Right atrium auricular region (tissue), 2 donors: ENCODE results near the gene SAGE1. TPM values are rescaled to one million over a fixed set of nuclear protein-coding genes. Genes with fewer than 3 reads are reported as not detected.

Source experiments
- DNase-seq: peaks from one replicate; pipeline ENCODE4 v3.0.0-alpha.2; 2019; ENCODE audit warnings: low spot score
- H3K27ac ChIP-seq, 2 donors: fragments of 200-600 bp; sonication (generic); 1 replicate in 1 of 2; 2 replicates in 1 of 2; pipeline ENCODE4 v1.5.1; 2016 to 2019
- H3K27me3 ChIP-seq, 2 donors: fragments of 200-600 bp; sonication (generic); one replicate each; pipeline versions ENCODE4 v1.5.1 to v1.6.0; 2017 to 2019
- H3K36me3 ChIP-seq: fragments of 200-600 bp; sonication (generic); one replicate; pipeline ENCODE4 v1.5.1; 2016
- H3K4me1 ChIP-seq, 2 donors: fragments of 200-600 bp; sonication (generic); one replicate each; pipeline versions ENCODE4 v1.5.1 to v1.6.0; 2017 to 2019
- H3K4me3 ChIP-seq, 2 donors: fragments of 200-600 bp; sonication (generic); 1 replicate in 1 of 2; 2 replicates in 1 of 2; pipeline ENCODE4 v1.5.1; 2017 to 2019; ENCODE audit warnings: mild to moderate bottlenecking in 1 of 2, moderate library complexity in 1 of 2
- H3K9me3 ChIP-seq, 2 donors: fragments of 200-600 bp; sonication (generic); one replicate each; pipeline ENCODE4 v1.5.1; 2019
- CTCF ChIP-seq, 2 donors: fragments of 200-600 bp; sonication (generic); IDR thresholded peaks; one replicate each; pipeline ENCODE4 v1.5.1; 2019; ENCODE audit warnings: antibody characterized with exemption in 2 of 2
- total RNA-seq, 2 donors: library from RNA; depleted of rRNA; stranded (reverse); fragments of >200 nt; gene quantifications; one replicate each; pipeline ENCODE4 v1.1.0, GENCODE V29; 2016

Gene SAGE1
- total RNA-seq, 2 donors from 2014 or later: not detected

- DNase-seq: no peak
- Histone ChIP-seq H3K36me3 (no peaks in the 10 kb centered on the region), H3K4me3 (no peak overlapping the region), H3K27ac (no peak overlapping the region), H3K27me3 (no peaks in the 10 kb centered on the region), H3K4me1 (no peaks in the 10 kb centered on the region), H3K9me3 (no peaks in the 10 kb centered on the region)
- no peak for TF ChIP-seq CTCF (IDR thresholded peaks at IDR 0.05)
Observed at GRCh38 chrX:135944486-135944885, 51.0 kb downstream of the SAGE1 start.

- Histone ChIP-seq H3K36me3 (no peaks in the 10 kb centered on the region), H3K27ac (no peak overlapping the region), H3K4me3 (no peak overlapping the region), H3K27me3 (no peaks in the 10 kb centered on the region), H3K4me1 (no peaks in the 10 kb centered on the region), H3K9me3 (no peaks in the 10 kb centered on the region)
- DNase-seq: no peak
- TF ChIP-seq CTCF (IDR thresholded peaks at IDR 0.05): no peak
Observed at GRCh38 chrX:135951291-135951690, 57.8 kb downstream of the SAGE1 start.

Other genes with a start within 250 kb of the SAGE1 start
- gene CT45A1, start 180.1 kb upstream of the SAGE1 start, total RNA-seq: not detected
- gene CT45A3, start 125.5 kb upstream of the SAGE1 start, total RNA-seq: not detected
- gene CT45A5, start 108.2 kb upstream of the SAGE1 start, total RNA-seq: not detected
- gene CT45A6, start 90.9 kb upstream of the SAGE1 start, total RNA-seq: not detected
- not detected for gene CT45A2, start 73.7 kb upstream of the SAGE1 start, total RNA-seq
- gene CT45A7, start 56.4 kb upstream of the SAGE1 start, total RNA-seq: not detected
- not detected for gene CT45A8, start 39.2 kb upstream of the SAGE1 start, total RNA-seq
- gene CT45A9, start 21.9 kb upstream of the SAGE1 start, total RNA-seq: not detected
- not detected for gene CT45A10, start 272 bp upstream of the SAGE1 start, total RNA-seq
- 10 to 100 TPM; 24.0 to 27.6 TPM for gene MMGT1, start 80.3 kb downstream of the SAGE1 start, total RNA-seq
- gene SLC9A6, start 91.7 kb downstream of the SAGE1 start, total RNA-seq: 10 to 100 TPM; 16.3 to 25.8 TPM